ENCODE data around the gene ENG.

- TF ChIP-seq GATA2 (IDR thresholded peaks at IDR 0.05; ENCODE audit: low read depth, low read length) = peak; percentile 45
- TF ChIP-seq GATA3 (IDR thresholded peaks at IDR 0.05; ENCODE audit: low read depth, low read length) = no peak
These were observed 3.6 kb upstream of the ENG start for GRCh38 chr9:127858041-127858512.
